GM18526 (cell line): ENCODE results near the gene DACH1.

Source experiments
- POLR2A ChIP-seq: IDR thresholded peaks from 3 replicates; pipeline ENCODE4 v1.6.1; 2011; ENCODE audit not compliant: insufficient read length; ENCODE audit errors: extremely low read depth

Gene DACH1

DNA sequence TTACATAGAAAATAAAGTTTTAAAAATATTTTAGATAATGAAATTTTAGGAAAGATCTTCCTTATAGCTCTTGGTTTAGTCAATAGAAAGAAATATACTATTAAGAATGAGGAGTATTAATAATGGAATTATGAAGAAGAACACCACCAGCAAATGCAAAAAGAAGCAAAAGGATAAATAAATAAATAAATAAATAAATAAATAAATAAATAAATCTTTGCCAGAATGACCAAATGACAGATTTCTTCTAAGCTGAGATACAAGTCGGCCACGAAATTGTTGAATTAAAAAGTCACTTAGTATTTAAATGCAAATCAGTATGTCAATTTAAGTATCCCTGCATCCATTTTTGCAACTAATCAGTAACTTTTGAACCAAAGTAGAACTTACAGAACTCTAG, 95.9 kb downstream of the DACH1 start:
- TF ChIP-seq POLR2A, result no peak

DNA sequence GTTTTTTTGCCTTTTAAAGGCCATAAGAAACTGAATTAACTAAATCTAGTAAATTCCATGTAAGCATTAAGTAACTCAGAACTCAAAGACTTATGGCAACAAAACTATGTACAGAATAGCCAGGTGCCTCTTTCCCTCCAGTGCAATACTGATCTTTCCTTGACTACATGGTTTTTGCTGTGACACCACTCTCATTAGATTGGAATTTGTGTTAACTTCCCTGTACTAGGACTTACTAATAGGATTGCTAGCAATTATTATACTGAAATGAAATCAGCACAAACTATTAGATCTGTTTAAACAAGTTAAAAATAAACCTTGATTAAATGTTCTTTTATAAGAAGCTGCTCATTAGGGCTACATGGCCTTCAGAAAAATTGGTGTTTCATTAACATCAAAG, 96.3 kb downstream of the DACH1 start:
- TF ChIP-seq POLR2A, result no peak

DNA sequence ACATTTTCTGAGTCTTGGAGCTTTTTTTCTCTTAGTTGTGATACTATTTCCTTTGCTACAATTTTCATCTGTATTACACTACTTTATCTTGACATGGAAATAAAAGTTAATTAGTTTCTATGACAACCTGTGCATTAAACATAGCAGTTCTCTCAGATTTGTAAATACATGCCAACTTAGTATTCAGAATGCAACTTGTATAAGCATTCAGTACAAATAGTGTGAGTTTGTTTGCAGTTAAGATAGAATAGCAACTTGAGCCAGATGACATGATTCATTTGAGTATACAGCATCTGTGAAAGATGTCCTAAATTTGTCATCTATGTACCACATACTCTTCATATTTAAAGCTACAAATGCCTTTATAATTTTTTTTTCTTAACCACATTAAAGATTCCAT, 98.1 kb downstream of the DACH1 start:
- no peak for TF ChIP-seq POLR2A

DNA sequence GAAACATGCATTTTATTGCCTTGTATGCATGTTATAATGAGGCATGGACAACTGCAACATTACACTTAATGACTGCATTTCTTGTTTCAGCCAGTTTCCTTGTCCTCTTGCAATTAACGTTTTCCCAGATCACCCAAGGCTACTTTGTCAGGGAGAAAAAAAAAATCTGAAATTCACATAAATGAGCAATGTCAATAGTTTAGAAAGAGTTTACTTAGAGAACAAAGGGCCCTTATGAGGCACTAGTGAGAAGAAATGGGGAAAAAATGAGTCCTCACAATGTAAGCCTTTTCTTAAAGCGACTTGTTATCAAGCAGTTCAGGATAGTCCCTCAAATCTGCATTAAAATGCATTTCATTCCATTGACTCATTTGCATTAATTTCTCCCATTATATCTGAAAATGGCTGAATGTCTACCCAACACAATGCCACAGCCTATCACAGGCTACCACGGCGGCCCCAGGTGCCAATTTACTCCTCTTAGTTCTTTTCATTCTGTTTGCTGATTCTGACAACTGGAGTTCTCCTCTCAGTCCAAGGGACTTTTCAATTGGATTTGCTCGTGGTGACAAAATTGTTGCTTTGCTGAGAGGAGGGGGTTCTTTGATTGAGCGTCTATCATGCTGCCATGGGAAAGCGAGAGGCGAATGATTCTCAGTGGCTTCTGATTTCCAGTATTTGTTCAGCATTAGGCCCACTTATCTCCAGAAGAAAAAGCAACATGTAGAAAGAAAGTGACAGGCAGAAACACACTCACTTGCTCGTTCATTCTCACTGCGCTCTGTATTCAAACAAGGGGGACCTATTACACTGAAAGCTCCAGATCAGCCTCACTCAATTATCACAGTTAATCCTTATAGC, 107.1 kb downstream of the DACH1 start:
- TF ChIP-seq POLR2A, result no peak

DNA sequence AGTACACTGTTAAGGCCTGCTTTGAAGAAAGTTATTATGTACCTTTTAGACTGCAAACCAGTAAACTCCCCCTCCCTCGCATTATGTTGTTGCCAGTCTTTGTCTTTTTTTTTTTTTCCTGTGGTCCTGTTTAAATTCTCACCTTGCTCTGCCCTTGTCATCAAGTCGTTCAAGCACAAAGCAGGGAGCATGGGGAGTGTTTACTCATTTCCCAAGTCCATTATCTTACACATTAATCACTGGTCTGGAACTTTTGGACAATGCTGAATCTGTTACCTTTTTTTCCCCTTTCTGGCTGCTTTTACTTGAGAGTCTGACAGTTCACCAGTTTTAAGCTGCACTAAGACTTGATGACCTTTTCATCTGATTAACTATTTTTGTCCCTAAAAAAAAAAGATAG, 108.2 kb downstream of the DACH1 start:
- no peak for TF ChIP-seq POLR2A

GRCh38 chr13:71754407-71754974, 112.5 kb downstream of the DACH1 start:
- TF ChIP-seq POLR2A, result no peak

- TF ChIP-seq POLR2A, result no peak
Observed at GRCh38 chr13:71752775-71753513, 114.1 kb downstream of the DACH1 start.

DNA sequence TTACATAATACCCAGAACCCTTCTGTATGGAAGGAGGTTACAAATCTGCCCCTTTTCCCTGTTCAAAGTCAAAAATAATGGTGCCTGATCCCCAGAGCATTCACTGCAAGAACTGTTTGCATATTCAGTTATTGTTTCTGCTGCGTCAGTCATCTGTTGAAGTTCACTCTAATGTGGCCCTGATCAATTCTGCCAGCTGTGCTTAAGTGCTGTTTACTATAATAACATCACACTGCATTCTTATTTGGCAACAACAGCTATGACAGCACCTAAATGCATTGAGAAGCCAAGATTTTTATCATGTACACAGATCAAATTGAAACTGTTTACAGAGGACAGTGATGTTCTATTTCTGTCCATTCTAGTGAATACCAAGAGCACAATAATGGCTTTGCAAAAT, 115.9 kb downstream of the DACH1 start:
- no peak for TF ChIP-seq POLR2A

DNA sequence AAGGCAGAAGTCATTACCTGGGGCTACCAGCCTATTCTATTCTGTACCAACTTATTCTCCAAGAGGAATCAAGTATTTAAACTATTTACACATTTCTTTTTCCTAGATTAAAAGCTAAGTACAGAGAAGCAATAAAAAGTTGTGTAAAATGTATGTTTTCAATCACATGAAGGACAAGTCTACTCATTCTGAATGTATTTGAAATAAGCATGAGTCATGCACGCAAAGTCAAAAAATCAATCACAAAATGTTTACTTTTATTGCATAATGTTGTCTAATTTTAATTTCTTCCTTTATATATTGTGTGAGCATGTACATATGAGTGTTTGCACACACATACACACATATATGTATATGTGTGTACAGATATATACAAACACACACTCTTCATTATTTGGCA, 136.7 kb downstream of the DACH1 start:
- TF ChIP-seq POLR2A, result no peak

DNA sequence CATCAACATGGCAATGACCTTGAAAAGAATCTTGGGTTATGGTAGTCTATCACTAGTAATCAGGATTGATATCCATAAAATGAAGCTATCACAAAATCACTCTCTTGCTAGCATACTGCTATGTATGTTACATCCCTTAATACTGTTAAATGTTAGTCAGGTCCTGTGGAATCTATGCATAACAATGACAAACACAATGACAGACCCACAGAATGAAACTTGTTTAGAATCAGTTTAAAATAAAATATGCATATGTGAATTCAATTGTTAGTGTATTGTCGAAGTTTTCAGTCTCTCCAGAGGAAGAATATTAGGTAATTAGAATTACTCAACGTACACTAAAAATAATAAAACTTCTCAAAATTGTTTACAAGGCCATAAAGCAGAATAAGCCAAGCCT, 137.6 kb downstream of the DACH1 start:
- no peak for TF ChIP-seq POLR2A

DNA sequence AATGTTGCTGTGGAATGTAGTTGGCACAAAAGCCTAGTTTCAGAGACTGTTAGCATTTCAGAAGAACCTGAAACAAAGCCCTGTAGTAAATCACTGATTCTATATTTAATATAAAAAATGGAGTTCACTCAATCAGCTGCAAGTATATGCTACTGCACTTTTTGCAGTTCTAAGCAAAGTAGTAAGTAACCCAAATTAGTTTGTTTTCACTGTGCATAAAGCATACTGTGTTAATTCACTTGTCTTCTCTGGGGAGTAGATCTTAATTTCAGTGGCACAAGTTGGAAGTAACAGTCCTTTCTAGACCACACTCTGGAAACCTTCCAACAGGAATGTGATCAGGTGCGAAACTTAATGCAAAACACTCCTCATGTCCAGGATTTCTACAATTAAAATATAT, 139.3 kb downstream of the DACH1 start:
- TF ChIP-seq POLR2A, result no peak

GRCh38 chr13:71727042-71727441, 140.0 kb downstream of the DACH1 start:
- TF ChIP-seq POLR2A, result no peak

- TF ChIP-seq POLR2A, result no peak
Observed at GRCh38 chr13:71722206-71722605, 144.8 kb downstream of the DACH1 start.

- no peak for TF ChIP-seq POLR2A
Observed at GRCh38 chr13:71721104-71721503, 145.9 kb downstream of the DACH1 start.

DNA sequence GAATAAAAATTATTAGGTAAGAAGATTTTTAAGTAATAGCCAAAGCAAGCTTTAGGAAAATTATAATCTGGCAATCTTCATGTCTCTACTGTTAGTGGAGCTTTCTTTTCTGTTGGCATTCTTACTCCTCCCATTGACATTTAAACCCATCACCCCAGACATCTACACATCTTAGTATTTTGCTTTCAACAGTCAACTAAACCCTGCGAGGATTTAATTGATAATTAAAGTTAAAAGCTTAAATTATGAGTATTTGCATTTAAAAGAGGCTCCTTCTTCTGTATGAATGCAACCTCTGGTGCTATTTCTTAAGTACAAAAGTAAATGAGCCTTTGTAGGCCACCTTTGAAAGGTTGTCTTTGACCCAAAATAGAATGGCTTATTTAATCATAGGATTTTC, 148.1 kb downstream of the DACH1 start:
- no peak for TF ChIP-seq POLR2A

GRCh38 chr13:71714802-71715375, 152.1 kb downstream of the DACH1 start:
- TF ChIP-seq POLR2A, result no peak

DNA sequence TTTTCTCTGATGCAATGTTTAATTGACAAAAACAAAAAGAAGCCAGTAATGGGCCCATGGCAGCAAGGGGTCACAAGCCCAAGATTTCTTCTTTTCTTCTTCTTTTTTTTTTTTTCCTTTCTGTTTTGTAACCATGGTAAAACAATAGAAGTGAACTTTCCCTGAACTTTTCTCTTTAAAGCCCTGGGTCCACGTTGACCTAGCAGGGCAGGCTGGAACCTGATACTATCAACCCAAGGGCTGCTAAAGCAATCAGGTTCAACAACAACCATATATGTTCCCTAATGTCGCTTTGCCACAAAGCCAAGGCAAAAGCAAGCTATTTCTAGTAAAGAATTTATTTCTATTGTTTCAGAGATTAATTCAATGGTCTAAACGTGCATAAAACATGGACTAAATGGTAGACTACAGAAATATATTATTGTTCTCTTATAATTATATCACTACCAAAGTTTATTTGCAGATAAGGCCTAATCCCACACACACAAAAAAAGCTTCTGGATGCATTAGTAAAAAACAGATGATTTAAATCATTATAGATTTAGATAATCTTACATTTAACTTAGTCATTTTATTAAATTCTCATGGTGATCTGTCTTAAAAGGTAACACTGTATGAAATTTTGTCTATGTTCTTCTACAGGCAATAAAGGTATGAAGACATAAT, 153.9 kb downstream of the DACH1 start:
- TF ChIP-seq POLR2A, result no peak
